HEK293T (cell line): ENCODE measurements around the gene APBA2.

ENCODE experiments used
- CTCF ChIA-PET: fragments of 350-600 bp; formaldehyde crosslinking; extraction: SDS; loops from one replicate; lab custom pipeline; 2021; ENCODE audit warnings: antibody characterized with exemption, inconsistent platforms; lab: Yijun Ruan, JAX
- POLR2A ChIA-PET: fragments of 350-600 bp; formaldehyde crosslinking; extraction: SDS; loops from one replicate; lab custom pipeline; 2020; ENCODE audit warnings: antibody characterized with exemption, inconsistent platforms; lab: Yijun Ruan, JAX
- DNase-seq: peaks from one replicate; pipeline ENCODE4 v3.0.0; 2012; ENCODE audit warnings: mixed read lengths; ENCODE audit errors: extremely low spot score
- ARNT ChIP-seq: fragments of 450-650 bp; IDR thresholded peaks from 2 replicates; pipeline ENCODE4 v1.6.1; 2017; ENCODE audit warnings: mild to moderate bottlenecking
- BHLHE40 ChIP-seq: fragments of 450-650 bp; IDR thresholded peaks from 2 replicates; pipeline ENCODE4 v1.6.1; 2016; ENCODE audit warnings: mild to moderate bottlenecking, moderate library complexity, borderline replicate concordance
- CTBP1 ChIP-seq: fragments of 450-650 bp; IDR thresholded peaks from 2 replicates; pipeline ENCODE4 v1.6.1; 2016; ENCODE audit warnings: borderline replicate concordance
- ELF4 ChIP-seq: fragments of 450-650 bp; IDR thresholded peaks from 2 replicates; pipeline ENCODE4 v1.6.1; 2017; ENCODE audit warnings: antibody characterized with exemption
- FOXA1 ChIP-seq: fragments of 450-650 bp; IDR thresholded peaks from 2 replicates; pipeline ENCODE4 v1.6.1; 2016; ENCODE audit warnings: mild to moderate bottlenecking
- FOXK2 ChIP-seq: fragments of 450-650 bp; IDR thresholded peaks from 2 replicates; pipeline ENCODE4 v1.6.1; 2016; ENCODE audit warnings: mild to moderate bottlenecking
- FOXM1 ChIP-seq: fragments of 450-650 bp; IDR thresholded peaks from 2 replicates; pipeline ENCODE4 v1.6.1; 2017; ENCODE audit warnings: mild to moderate bottlenecking, borderline replicate concordance
- HDGF ChIP-seq: fragments of 450-650 bp; IDR thresholded peaks from 2 replicates; pipeline ENCODE4 v1.6.1; 2017; ENCODE audit warnings: antibody characterized with exemption, borderline replicate concordance
- L3MBTL2 ChIP-seq: fragments of 450-650 bp; conservative IDR thresholded peaks from 2 replicates; pipeline ENCODE4 v1.6.1; 2016; ENCODE audit warnings: mild to moderate bottlenecking
- LEF1 ChIP-seq: fragments of 450-650 bp; IDR thresholded peaks from 2 replicates; pipeline ENCODE4 v1.6.1; 2017; ENCODE audit warnings: mild to moderate bottlenecking, borderline replicate concordance
- NFRKB ChIP-seq: fragments of 450-650 bp; IDR thresholded peaks from 2 replicates; pipeline ENCODE4 v1.6.1; 2016; ENCODE audit warnings: mild to moderate bottlenecking, moderate library complexity
- SP1 ChIP-seq: fragments of 450-650 bp; IDR thresholded peaks from 2 replicates; pipeline ENCODE4 v1.6.1; 2017
- SUZ12 ChIP-seq: fragments of 450-650 bp; IDR thresholded peaks from 2 replicates; pipeline ENCODE4 v1.6.1; 2016; ENCODE audit warnings: mild to moderate bottlenecking
- TARDBP ChIP-seq: fragments of 450-650 bp; IDR thresholded peaks from 2 replicates; pipeline ENCODE4 v1.6.1; 2016
- ZNF384 ChIP-seq: fragments of 450-650 bp; IDR thresholded peaks from 2 replicates; pipeline ENCODE4 v1.6.1; 2016
- TF ChIP-seq, protein P1 (sequence below): fragments of 450-650 bp; IDR thresholded peaks from 2 replicates; pipeline ENCODE4 v1.6.1; 2016

The APBA2 gene

GRCh38 chr15:29128671-29129070, 242.9 kb downstream of the APBA2 start:
- CTCF ChIA-PET = interaction anchor here (0.7 to 1.2 kb wide), 3 partner anchors 11 to 140 kb away, joined by 5 to 8 read pairs (median 5); no protein-coding TSS in a partner anchor
- POLR2A ChIA-PET = no interaction called here
- DNase-seq = no peak
- TF ChIP-seq, protein P1, sequence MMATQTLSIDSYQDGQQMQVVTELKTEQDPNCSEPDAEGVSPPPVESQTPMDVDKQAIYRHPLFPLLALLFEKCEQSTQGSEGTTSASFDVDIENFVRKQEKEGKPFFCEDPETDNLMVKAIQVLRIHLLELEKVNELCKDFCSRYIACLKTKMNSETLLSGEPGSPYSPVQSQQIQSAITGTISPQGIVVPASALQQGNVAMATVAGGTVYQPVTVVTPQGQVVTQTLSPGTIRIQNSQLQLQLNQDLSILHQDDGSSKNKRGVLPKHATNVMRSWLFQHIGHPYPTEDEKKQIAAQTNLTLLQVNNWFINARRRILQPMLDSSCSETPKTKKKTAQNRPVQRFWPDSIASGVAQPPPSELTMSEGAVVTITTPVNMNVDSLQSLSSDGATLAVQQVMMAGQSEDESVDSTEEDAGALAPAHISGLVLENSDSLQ = no peak
- TF ChIP-seq BHLHE40 = no peak
- no peak for TF ChIP-seq ZNF384
- TF ChIP-seq CTBP1 = no peak
- no peak for TF ChIP-seq SUZ12
- TF ChIP-seq FOXK2 = no peak

- DNase-seq = no peak
- ChIA-PET POLR2A (no interaction called here), CTCF (interaction anchor here (1.2 kb wide), 2 partner anchors 11 to 25 kb away, joined by 5 to 8 read pairs; no protein-coding TSS in a partner anchor)
- TF ChIP-seq SP1 (no peak), L3MBTL2 (no peak), SUZ12 (no peak), FOXA1 (no peak), LEF1 (no peak), FOXK2 (no peak), ELF4 (no peak), NFRKB (no peak), HDGF (no peak), ARNT (no peak), ZNF384 (no peak), BHLHE40 (no peak), TARDBP (no peak), FOXM1 (no peak), CTBP1 (no peak)
- TF ChIP-seq, protein P1 = no peak
These were observed 243.4 kb downstream of the APBA2 start for GRCh38 chr15:29129221-29129620.

DNA sequence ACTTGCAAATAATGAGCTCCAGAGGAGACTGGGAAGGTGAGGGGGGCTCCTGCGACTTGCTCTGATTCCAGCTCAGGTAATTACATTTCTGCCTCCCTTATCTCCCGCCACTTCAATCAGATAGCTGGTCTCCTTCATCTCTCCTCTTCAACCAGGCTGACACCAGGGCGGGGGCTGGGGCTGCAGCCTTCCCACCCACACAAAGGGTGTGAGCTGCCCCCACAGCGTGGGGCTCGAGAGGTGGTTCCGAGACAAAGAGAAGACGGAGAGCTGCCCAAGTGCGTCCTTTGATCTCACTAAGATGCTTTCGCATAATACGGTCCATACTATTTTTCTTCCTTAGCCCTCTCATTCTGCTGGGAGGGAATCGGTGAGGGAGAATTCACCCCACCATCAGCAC, 244.2 kb downstream of the APBA2 start:
- CTCF ChIA-PET = interaction anchor here (1.2 kb wide), 2 partner anchors 10 to 26 kb away, joined by 5 to 8 read pairs; no protein-coding TSS in a partner anchor
- DNase-seq = no peak
- TF ChIP-seq SUZ12 (no peak), NFRKB (no peak), LEF1 (no peak), FOXM1 (no peak), ZNF384 (no peak), FOXK2 (no peak), ARNT (no peak), CTBP1 (no peak), FOXA1 (no peak)
- TF ChIP-seq, protein P1 = no peak
- POLR2A ChIA-PET = no interaction called here

DNA sequence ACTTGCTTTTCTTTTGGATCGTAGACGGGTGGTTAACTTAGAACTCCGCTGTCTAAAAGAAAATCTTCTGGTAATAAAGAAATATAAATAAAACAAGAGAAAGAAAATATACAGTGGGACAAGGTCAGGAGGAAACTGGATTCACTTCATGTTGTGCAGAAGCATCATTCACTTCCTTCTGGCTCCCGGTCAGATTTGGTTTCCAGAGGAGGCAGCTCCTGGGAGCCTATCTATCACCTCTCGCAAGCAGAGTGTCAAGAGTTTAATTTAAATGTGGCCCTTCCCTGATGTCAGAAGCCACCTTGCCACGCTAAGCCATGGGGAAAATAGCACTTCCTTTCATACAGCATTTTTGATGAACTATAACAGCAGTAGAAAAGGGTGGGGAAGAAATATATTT, 244.7 kb downstream of the APBA2 start:
- ChIA-PET CTCF (interaction anchor here (0.6 to 0.7 kb wide), 2 partner anchors 10 to 240 kb away, joined by 3 to 4 read pairs; no protein-coding TSS in a partner anchor), POLR2A (no interaction called here)
- DNase-seq = no peak
- TF ChIP-seq FOXA1 (no peak), ARNT (no peak), SP1 (no peak), TARDBP (no peak), NFRKB (no peak), LEF1 (no peak), ZNF384 (no peak), FOXM1 (no peak), SUZ12 (no peak)

- ChIA-PET CTCF (interaction anchor here (0.6 to 0.7 kb wide), 3 partner anchors 9 to 240 kb away, joined by 3 to 4 read pairs (median 3); no protein-coding TSS in a partner anchor), POLR2A (no interaction called here)
- TF ChIP-seq, protein P1 = no peak
- no peak for TF ChIP-seq SUZ12
- TF ChIP-seq ELF4 = no peak
- TF ChIP-seq ARNT = no peak
- TF ChIP-seq BHLHE40 = no peak
- TF ChIP-seq FOXK2 = no peak
- no peak for TF ChIP-seq FOXM1
- TF ChIP-seq CTBP1 = no peak
- TF ChIP-seq TARDBP = no peak
- TF ChIP-seq ZNF384 = no peak
- no peak for TF ChIP-seq HDGF
- no peak for TF ChIP-seq L3MBTL2
- no peak for TF ChIP-seq LEF1
- TF ChIP-seq NFRKB = no peak
- TF ChIP-seq SP1 = no peak
- no peak for TF ChIP-seq FOXA1
- DNase-seq = no peak
These were observed 245.4 kb downstream of the APBA2 start for GRCh38 chr15:29130951-29131839.
